HepG2 (cell line): Measurements from ENCODE around the gene RBBP6. TPM values are rescaled to one million over a fixed set of nuclear protein-coding genes. Genes with fewer than 3 reads are reported as not detected.
A peak's percentile ranks its signal among the peaks of the same experiment; 100 is the strongest.

ENCODE experiments used
- ATAC-seq: fragments of 200-7000 bp; cut with Tn5 transposase; 3 replicates; pipeline ENCODE4 v1.9.1; 2020; ENCODE audit warnings: mild to moderate bottlenecking, moderate library complexity
- BruUV-seq: library from RNA; stranded (reverse); fragments of 400-500 nt; replicated peaks from 2 replicates; lab custom pipeline; 2021; lab: Mats Ljungman, UMichigan
- CTCF ChIA-PET: fragments of 300-600 bp; formaldehyde crosslinking; extraction: SDS; loops from one replicate; lab custom pipeline; 2021; ENCODE audit warnings: low total read pairs, inconsistent platforms, low intra/inter-chr PET ratio; lab: Yijun Ruan, JAX
- POLR2A ChIA-PET: fragments of 350-600 bp; sonication (Branson Sonifier 250); formaldehyde crosslinking; loops from one replicate; lab custom pipeline; 2020; ENCODE audit warnings: antibody characterized with exemption, inconsistent platforms; lab: Yijun Ruan, JAX
- DNase-seq: peaks from one replicate; pipeline ENCODE4 v3.0.0-alpha.2; 2015; ENCODE audit warnings: low spot score
- FAIRE-seq: peaks from 3 replicates; lab custom pipeline; 2011; peaks lifted over from hg19 to GRCh38; lab: Jason Lieb, UNC
- H2AFZ ChIP-seq: one replicate; pipeline ENCODE4 v1.6.1; 2011; ENCODE audit warnings: low read length, inconsistent platforms
- H3K27ac ChIP-seq: fragments of 300-600 bp; 3 replicates; pipeline ENCODE4 v1.8.0; 2011; ENCODE audit warnings: mixed run types, mild to moderate bottlenecking, mixed read lengths, low read length, inconsistent platforms; ENCODE audit not compliant: insufficient read depth; ENCODE audit errors: extremely low read length
- H3K27me3 ChIP-seq, 2 experiments: fragments of 200-600 bp in 1 of 2; 2 replicates in 1 of 2; 3 replicates in 1 of 2; pipeline versions ENCODE4 v1.6.0 to v1.8.0; 2011; ENCODE audit warnings: low read length in 2 of 2, mild to moderate bottlenecking in 2 of 2, moderate library complexity in 2 of 2, inconsistent platforms in 1 of 2; ENCODE audit not compliant: insufficient read depth in 2 of 2, control insufficient read depth in 1 of 2
- H3K36me3 ChIP-seq, 2 experiments: fragments of 200-600 bp in 1 of 2; replicated peaks in 1 of 2; 2 replicates in 1 of 2; 3 replicates in 1 of 2; pipeline versions ENCODE4 v1.5.1 to v1.8.0; 2011; ENCODE audit warnings: low read length in 2 of 2, inconsistent platforms in 1 of 2; ENCODE audit not compliant: insufficient read depth in 2 of 2, control insufficient read depth in 1 of 2
- H3K4me1 ChIP-seq: 2 replicates; pipeline ENCODE4 v1.5.1; 2012; ENCODE audit warnings: low read length, inconsistent platforms; ENCODE audit not compliant: insufficient read depth
- H3K4me2 ChIP-seq: 2 replicates; pipeline ENCODE4 v1.6.0; 2011; ENCODE audit warnings: low read depth, low read length, inconsistent platforms
- H3K4me3 ChIP-seq, 3 experiments: fragments of 200-600 bp in 1 of 3; sonication (generic), shearing (Covaris generic) in 1 of 3; replicated peaks in 1 of 3; 2 replicates each; pipeline ENCODE4 v1.5.1; 2011 to 2016; ENCODE audit warnings: low read length in 3 of 3, inconsistent platforms in 2 of 3, low read depth in 2 of 3, mild to moderate bottlenecking in 2 of 3, control low read depth in 1 of 3, mixed read lengths in 1 of 3; ENCODE audit not compliant: insufficient read depth in 1 of 3
- H3K79me2 ChIP-seq: one replicate; pipeline ENCODE4 v1.6.1; 2011; ENCODE audit warnings: low read length, inconsistent platforms; ENCODE audit not compliant: insufficient read depth
- H3K9ac ChIP-seq: 2 replicates; pipeline ENCODE4 v1.6.0; 2011; ENCODE audit warnings: mild to moderate bottlenecking, low read depth, low read length, inconsistent platforms; ENCODE audit not compliant: insufficient read depth
- H3K9me3 ChIP-seq: 2 replicates; pipeline ENCODE4 v1.5.1; 2012; ENCODE audit warnings: mild to moderate bottlenecking, low read length
- H4K20me1 ChIP-seq: 2 replicates; pipeline ENCODE4 v1.6.0; 2011; ENCODE audit warnings: inconsistent platforms, mild to moderate bottlenecking, low read length, moderate library complexity; ENCODE audit not compliant: insufficient read depth
- EEA1 ChIP-seq: sonication (generic); formaldehyde crosslinking; IDR thresholded peaks from 2 replicates; pipeline ENCODE4 v1.5.1; 2020; ENCODE audit warnings: mild to moderate bottlenecking, missing genetic modification reagents, borderline replicate concordance
- HOXA7 ChIP-seq: sonication (generic); formaldehyde crosslinking; IDR thresholded peaks from 2 replicates; pipeline ENCODE4 v1.8.1; 2022; ENCODE audit warnings: mild to moderate bottlenecking, missing genetic modification reagents, moderate library complexity
- MAFF ChIP-seq: IDR thresholded peaks from 2 replicates; pipeline ENCODE4 v1.6.1; 2011; ENCODE audit warnings: low read depth, low read length, improper control_type of control experiment
- MAFK ChIP-seq, 2 experiments: IDR thresholded peaks in 1 of 2; conservative IDR thresholded peaks in 1 of 2; 2 replicates each; pipeline ENCODE4 v1.6.1; 2011; ENCODE audit warnings: improper control_type of control experiment in 2 of 2, low read length in 2 of 2
- NCOA1 ChIP-seq: sonication (generic); formaldehyde crosslinking; IDR thresholded peaks from 2 replicates; pipeline ENCODE4 v1.9.0; 2021; ENCODE audit warnings: missing genetic modification reagents
- SCMH1 ChIP-seq: sonication (generic); formaldehyde crosslinking; IDR thresholded peaks from 2 replicates; pipeline ENCODE4 v1.9.0; 2021; ENCODE audit warnings: missing genetic modification reagents, mild to moderate bottlenecking, borderline replicate concordance
- WGBS: methylation state at CpG from one replicate; pipeline ENCODE4 v1.1.6; 2017; ENCODE audit warnings: low lambda C conversion rate; 5-methylcytosine and 5-hydroxymethylcytosine counted together
- in situ Hi-C: cut with HindIII; loops from 2 replicates; pipeline ENCODE4 v1.10.0; 2017; ENCODE audit warnings: low pct_unique_long_range_greater_than_20kb; ENCODE audit not compliant: extremely low pct_ligation_motif_present
- intact Hi-C: fragments of 100-400 bp; cut with micrococcal nuclease; formaldehyde crosslinking; loops from one replicate; pipeline ENCODE4 v1.10.0; 2022; ENCODE audit not compliant: unreplicated experiment
- polyA plus RNA-seq, 8 experiments: library from polyadenylated mRNA; depleted of rRNA in 3 of 8; stranded (reverse) in 7 of 8; unstranded in 1 of 8; fragments of >200 nt; fragmentation: Illumina TruSeq in 4 of 8; extraction: Trizol in 4 of 8; gene quantifications; 2 replicates each; pipeline versions ENCODE4 v1.2.1 to v1.2.3, GENCODE V29; 2011 to 2016; ENCODE audit warnings: low read depth in 4 of 8, missing spikeins in 1 of 8, mixed read lengths in 1 of 8; ENCODE audit not compliant: insufficient read depth in 1 of 8
- total RNA-seq, 5 experiments: library from RNA; depleted of rRNA; stranded (reverse); fragments of >200 nt; fragmentation: Illumina TruSeq; extraction: Trizol; gene quantifications; 2 replicates each; pipeline ENCODE4 v1.2.3, GENCODE V29; 2016; ENCODE audit warnings: low read depth in 1 of 5
- TF ChIP-seq, protein P1 (sequence below): sonication (generic); formaldehyde crosslinking; IDR thresholded peaks from 2 replicates; pipeline ENCODE4 v1.5.1; 2020; ENCODE audit warnings: mild to moderate bottlenecking, missing genetic modification reagents, borderline replicate concordance
- TF ChIP-seq, protein P2 (sequence below): sonication (generic); formaldehyde crosslinking; IDR thresholded peaks from 2 replicates; pipeline ENCODE4 v1.4.0; 2020; ENCODE audit warnings: missing genetic modification reagents

RBBP6 gene
- total and polyA plus RNA-seq, 2 of the 13 experiments (the other 11 are each of a cell fraction or from before 2014, with no cell fraction given): 37.1 to 70.9 TPM

DNA sequence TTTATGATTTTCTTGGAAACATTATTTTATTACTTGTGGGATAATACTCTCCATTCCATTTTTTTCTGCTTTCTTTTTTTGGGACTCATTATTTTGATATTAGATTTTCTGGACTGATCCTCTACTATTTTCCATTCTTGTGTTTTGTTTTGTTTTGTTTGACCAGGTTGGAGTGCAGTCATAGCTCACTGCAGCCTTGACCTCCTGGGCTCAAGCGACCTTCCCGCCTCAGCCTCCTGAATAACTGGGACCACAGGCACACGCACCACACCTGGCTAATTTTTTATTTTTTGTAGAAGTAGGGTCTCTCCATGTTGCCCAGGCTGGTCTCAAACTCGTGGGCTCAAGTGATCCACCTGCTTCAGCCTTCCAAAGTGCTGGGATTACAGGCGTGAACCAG is 44.1 kb downstream of the RBBP6 start (continued):
- TF ChIP-seq, protein P1, sequence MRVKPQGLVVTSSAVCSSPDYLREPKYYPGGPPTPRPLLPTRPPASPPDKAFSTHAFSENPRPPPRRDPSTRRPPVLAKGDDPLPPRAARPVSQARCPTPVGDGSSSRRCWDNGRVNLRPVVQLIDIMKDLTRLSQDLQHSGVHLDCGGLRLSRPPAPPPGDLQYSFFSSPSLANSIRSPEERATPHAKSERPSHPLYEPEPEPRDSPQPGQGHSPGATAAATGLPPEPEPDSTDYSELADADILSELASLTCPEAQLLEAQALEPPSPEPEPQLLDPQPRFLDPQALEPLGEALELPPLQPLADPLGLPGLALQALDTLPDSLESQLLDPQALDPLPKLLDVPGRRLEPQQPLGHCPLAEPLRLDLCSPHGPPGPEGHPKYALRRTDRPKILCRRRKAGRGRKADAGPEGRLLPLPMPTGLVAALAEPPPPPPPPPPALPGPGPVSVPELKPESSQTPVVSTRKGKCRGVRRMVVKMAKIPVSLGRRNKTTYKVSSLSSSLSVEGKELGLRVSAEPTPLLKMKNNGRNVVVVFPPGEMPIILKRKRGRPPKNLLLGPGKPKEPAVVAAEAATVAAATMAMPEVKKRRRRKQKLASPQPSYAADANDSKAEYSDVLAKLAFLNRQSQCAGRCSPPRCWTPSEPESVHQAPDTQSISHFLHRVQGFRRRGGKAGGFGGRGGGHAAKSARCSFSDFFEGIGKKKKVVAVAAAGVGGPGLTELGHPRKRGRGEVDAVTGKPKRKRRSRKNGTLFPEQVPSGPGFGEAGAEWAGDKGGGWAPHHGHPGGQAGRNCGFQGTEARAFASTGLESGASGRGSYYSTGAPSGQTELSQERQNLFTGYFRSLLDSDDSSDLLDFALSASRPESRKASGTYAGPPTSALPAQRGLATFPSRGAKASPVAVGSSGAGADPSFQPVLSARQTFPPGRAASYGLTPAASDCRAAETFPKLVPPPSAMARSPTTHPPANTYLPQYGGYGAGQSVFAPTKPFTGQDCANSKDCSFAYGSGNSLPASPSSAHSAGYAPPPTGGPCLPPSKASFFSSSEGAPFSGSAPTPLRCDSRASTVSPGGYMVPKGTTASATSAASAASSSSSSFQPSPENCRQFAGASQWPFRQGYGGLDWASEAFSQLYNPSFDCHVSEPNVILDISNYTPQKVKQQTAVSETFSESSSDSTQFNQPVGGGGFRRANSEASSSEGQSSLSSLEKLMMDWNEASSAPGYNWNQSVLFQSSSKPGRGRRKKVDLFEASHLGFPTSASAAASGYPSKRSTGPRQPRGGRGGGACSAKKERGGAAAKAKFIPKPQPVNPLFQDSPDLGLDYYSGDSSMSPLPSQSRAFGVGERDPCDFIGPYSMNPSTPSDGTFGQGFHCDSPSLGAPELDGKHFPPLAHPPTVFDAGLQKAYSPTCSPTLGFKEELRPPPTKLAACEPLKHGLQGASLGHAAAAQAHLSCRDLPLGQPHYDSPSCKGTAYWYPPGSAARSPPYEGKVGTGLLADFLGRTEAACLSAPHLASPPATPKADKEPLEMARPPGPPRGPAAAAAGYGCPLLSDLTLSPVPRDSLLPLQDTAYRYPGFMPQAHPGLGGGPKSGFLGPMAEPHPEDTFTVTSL: peak; percentile 18; the same call in 1 of the 2 replicates
- no peak for TF ChIP-seq NCOA1 (CRISPR knock-in tag)
- no peak for TF ChIP-seq SCMH1 (CRISPR knock-in tag)
- no peak for TF ChIP-seq EEA1 (CRISPR knock-in tag)
- TF ChIP-seq, all 625 proteins: peak for 4

DNA sequence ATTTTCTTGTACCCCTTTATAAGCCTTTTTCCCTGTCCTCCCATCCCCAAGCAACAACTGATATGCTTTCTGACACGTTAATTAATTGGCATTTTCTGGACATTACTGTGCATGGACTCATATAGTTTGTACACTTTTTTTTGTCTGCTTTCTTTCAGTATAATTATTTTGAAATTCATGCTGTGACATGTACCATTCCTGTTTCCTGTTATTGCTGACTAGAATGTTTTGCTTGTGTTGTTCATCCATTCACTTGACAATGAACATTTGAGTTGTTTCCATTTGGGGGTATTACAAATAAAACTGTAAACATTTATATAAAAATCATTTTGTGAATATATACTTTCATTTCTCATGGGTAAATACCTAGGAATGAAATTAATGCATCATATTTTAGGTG is 50.6 kb downstream of the RBBP6 start:
- Histone ChIP-seq H3K27me3 (peaks cover 0 to 3% of the 10 kb centered on the region in 2 experiments; a peak in 2 of 5 replicates), H3K4me3 (no peak overlapping the region), H3K27ac (no peak overlapping the region), H3K4me1 (no peaks in the 10 kb centered on the region), H3K9me3 (no peaks in the 10 kb centered on the region), H3K36me3 (no peaks in the 10 kb centered on the region), H4K20me1 (no peaks in the 10 kb centered on the region), H3K9ac (no peak overlapping the region), H3K4me2 (no peak overlapping the region), H3K79me2 (no peaks in the 10 kb centered on the region), H2AFZ (no peak overlapping the region)
- WGBS: 2% methylated on average over 1 of the region's 1 CpG
- TF ChIP-seq MAFF (peak; percentile 66), HOXA7 (CRISPR knock-in tag) (no peak), MAFK (conservative IDR thresholded peaks at IDR 0.05 in 1 of 2, IDR thresholded peaks at IDR 0.05 in 1 of 2; ENCODE audit: low read length in 2 of 2) (peak; percentile 57 to 64; a peak in 3 of 4 replicates)
- TF ChIP-seq, protein P2, sequence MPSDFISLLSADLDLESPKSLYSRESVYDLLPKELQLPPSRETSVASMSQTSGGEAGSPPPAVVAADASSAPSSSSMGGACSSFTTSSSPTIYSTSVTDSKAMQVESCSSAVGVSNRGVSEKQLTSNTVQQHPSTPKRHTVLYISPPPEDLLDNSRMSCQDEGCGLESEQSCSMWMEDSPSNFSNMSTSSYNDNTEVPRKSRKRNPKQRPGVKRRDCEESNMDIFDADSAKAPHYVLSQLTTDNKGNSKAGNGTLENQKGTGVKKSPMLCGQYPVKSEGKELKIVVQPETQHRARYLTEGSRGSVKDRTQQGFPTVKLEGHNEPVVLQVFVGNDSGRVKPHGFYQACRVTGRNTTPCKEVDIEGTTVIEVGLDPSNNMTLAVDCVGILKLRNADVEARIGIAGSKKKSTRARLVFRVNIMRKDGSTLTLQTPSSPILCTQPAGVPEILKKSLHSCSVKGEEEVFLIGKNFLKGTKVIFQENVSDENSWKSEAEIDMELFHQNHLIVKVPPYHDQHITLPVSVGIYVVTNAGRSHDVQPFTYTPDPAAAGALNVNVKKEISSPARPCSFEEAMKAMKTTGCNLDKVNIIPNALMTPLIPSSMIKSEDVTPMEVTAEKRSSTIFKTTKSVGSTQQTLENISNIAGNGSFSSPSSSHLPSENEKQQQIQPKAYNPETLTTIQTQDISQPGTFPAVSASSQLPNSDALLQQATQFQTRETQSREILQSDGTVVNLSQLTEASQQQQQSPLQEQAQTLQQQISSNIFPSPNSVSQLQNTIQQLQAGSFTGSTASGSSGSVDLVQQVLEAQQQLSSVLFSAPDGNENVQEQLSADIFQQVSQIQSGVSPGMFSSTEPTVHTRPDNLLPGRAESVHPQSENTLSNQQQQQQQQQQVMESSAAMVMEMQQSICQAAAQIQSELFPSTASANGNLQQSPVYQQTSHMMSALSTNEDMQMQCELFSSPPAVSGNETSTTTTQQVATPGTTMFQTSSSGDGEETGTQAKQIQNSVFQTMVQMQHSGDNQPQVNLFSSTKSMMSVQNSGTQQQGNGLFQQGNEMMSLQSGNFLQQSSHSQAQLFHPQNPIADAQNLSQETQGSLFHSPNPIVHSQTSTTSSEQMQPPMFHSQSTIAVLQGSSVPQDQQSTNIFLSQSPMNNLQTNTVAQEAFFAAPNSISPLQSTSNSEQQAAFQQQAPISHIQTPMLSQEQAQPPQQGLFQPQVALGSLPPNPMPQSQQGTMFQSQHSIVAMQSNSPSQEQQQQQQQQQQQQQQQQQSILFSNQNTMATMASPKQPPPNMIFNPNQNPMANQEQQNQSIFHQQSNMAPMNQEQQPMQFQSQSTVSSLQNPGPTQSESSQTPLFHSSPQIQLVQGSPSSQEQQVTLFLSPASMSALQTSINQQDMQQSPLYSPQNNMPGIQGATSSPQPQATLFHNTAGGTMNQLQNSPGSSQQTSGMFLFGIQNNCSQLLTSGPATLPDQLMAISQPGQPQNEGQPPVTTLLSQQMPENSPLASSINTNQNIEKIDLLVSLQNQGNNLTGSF (CRISPR knock-in tag): no peak
- no peak for DNase-seq
- no TSS peak for BruUV-seq
- in situ Hi-C loops (no loop called here), intact Hi-C loops (no loop called here)
- POLR2A ChIA-PET: no interaction called here
- CTCF ChIA-PET: no interaction called here
- no peak for ATAC-seq
- no peak for FAIRE-seq
